Measurements from ENCODE around the gene TMEM82. TPM values are rescaled to one million over a fixed set of nuclear protein-coding genes. Genes with fewer than 3 reads are reported as not detected.

TMEM82 gene
- total RNA-seq, 2 experiments from 2014 or later = not detected

DNA sequence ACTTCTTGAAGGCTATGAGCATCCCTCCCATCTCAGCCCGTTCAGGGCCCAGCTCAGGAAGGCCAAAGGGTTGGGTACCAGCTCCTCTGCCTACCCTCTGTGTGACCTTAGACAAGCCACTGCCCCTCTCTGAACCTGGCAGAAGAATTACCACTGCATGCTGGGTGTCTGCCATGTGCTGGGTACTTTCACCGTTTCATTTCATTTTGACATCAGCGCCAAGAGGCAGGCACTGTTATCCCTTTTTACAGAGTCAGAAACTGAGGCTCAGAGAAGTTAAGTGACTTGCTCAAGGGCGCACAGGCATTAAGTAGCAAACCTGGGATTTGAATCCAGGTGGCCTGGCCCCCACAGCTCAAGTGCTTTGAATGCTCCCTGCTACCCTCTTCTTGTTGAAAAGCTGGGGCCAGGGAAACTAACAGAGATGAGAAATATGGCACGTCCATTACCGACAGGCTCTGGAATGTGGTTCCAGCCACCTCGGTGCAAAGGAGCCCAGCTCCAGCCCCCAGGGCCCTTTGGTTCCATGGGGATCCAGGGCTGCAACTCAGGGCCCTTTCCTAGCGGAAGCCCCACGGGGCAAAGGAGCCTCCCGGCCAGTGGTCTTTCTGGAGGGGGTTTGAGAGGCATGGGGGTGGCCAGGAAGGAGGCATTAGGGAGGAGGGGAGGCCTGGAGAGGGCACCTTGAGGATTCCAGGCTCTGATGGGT is 6.5 kb downstream of the TMEM82 start:
- ChIA-PET POLR2A (interaction anchor here (0.6 kb wide), 1 partner anchor 8 kb away, joined by 3 read pairs; no protein-coding TSS in a partner anchor), CTCF (no interaction called here)
- DNase-seq = no peak
- intact Hi-C loops (cut with DNase I, micrococcal nuclease) = no loop called here
- no peak for ATAC-seq (ENCODE audit: poor library complexity)
- Histone ChIP-seq H3K27me3 (ENCODE audit: control insufficient read depth in 1 of 2, insufficient read depth in 2 of 2, low read length in 2 of 2) (no peaks in the 10 kb centered on the region), H3K27ac (ENCODE audit: low read depth in 1 of 2, low read length in 2 of 2) (no peak overlapping the region), H3K4me1 (ENCODE audit: insufficient read depth, low read length) (no peaks in the 10 kb centered on the region), H3K4me3 (ENCODE audit: low read length) (no peak overlapping the region), H3K36me3 (ENCODE audit: insufficient read depth, low read length) (no peaks in the 10 kb centered on the region), H3K9me3 (ENCODE audit: control insufficient read depth in 1 of 2, insufficient read depth in 1 of 2, low read length in 2 of 2) (no peaks in the 10 kb centered on the region)
- peaks cover 5% of the 10 kb centered on the region for H3K27me3 Mint-ChIP-seq
- no peaks in the 10 kb centered on the region for H3K36me3 Mint-ChIP-seq (ENCODE audit: low read depth)
- H3K4me1 Mint-ChIP-seq (ENCODE audit: low read depth) = no peaks in the 10 kb centered on the region
- H3K27ac Mint-ChIP-seq = no peak overlapping the region
- no peaks in the 10 kb centered on the region for H3K9me3 Mint-ChIP-seq
- H3K4me3 Mint-ChIP-seq = no peak overlapping the region
- no peak for TF ChIP-seq CTCF (IDR thresholded peaks at IDR 0.05)

GRCh38 chr1:15749399-15750291 is 7.3 kb downstream of the TMEM82 start:
- H3K27me3 Mint-ChIP-seq = peaks cover 5% of the 10 kb centered on the region
- Histone ChIP-seq H3K4me3 (ENCODE audit: low read length) (no peak overlapping the region), H3K27me3 (ENCODE audit: control insufficient read depth in 1 of 2, insufficient read depth in 2 of 2, low read length in 2 of 2) (no peaks in the 10 kb centered on the region), H3K4me1 (ENCODE audit: insufficient read depth, low read length) (no peaks in the 10 kb centered on the region), H3K27ac (ENCODE audit: low read depth in 1 of 2, low read length in 2 of 2) (no peak overlapping the region), H3K9me3 (ENCODE audit: control insufficient read depth in 1 of 2, insufficient read depth in 1 of 2, low read length in 2 of 2) (no peaks in the 10 kb centered on the region), H3K36me3 (ENCODE audit: insufficient read depth, low read length) (no peaks in the 10 kb centered on the region)
- no peak for ATAC-seq (ENCODE audit: poor library complexity)
- ChIA-PET CTCF (no interaction called here), POLR2A (no interaction called here)
- no peak for DNase-seq
- H3K4me3 Mint-ChIP-seq = no peak overlapping the region
- intact Hi-C loops (cut with DNase I, micrococcal nuclease) = no loop called here
- H3K9me3 Mint-ChIP-seq = no peaks in the 10 kb centered on the region
- no peak overlapping the region for H3K27ac Mint-ChIP-seq
- H3K4me1 Mint-ChIP-seq (ENCODE audit: low read depth) = no peaks in the 10 kb centered on the region
- no peaks in the 10 kb centered on the region for H3K36me3 Mint-ChIP-seq (ENCODE audit: low read depth)
- TF ChIP-seq CTCF (IDR thresholded peaks at IDR 0.05) = no peak

DNA sequence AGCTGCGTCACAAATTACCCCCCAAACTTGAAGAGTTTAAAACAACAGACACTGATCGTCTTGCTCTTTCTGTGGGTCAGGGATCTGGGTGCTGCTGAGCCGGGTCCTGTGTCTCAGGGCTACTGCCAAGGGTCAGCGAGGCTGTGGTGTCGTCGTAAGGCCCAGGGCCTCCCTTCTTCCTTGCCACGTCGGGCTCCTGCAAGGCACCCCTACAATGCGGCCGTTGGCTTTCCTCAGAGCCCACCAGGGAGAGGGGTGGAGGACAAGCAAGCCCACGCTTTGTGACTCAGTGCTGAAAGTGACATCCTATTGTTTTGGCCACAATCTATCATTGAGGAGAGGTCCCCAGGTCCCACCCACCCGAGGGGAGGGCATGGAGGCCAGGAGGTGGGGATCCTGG is 8.6 kb downstream of the TMEM82 start:
- Histone ChIP-seq H3K9me3 (ENCODE audit: control insufficient read depth in 1 of 2, insufficient read depth in 1 of 2, low read length in 2 of 2) (no peaks in the 10 kb centered on the region), H3K4me3 (ENCODE audit: low read length) (no peak overlapping the region), H3K4me1 (ENCODE audit: insufficient read depth, low read length) (no peaks in the 10 kb centered on the region), H3K27ac (ENCODE audit: low read depth in 1 of 2, low read length in 2 of 2) (no peak overlapping the region), H3K27me3 (ENCODE audit: control insufficient read depth in 1 of 2, insufficient read depth in 2 of 2, low read length in 2 of 2) (peaks cover 0 to 5% of the 10 kb centered on the region in 2 experiments), H3K36me3 (ENCODE audit: insufficient read depth, low read length) (no peaks in the 10 kb centered on the region)
- H3K4me3 Mint-ChIP-seq = no peak overlapping the region
- intact Hi-C loops (cut with DNase I, micrococcal nuclease) = no loop called here
- H3K4me1 Mint-ChIP-seq (ENCODE audit: low read depth) = no peaks in the 10 kb centered on the region
- H3K36me3 Mint-ChIP-seq (ENCODE audit: low read depth) = no peaks in the 10 kb centered on the region
- ATAC-seq (ENCODE audit: poor library complexity) = no peak
- no peak for DNase-seq
- POLR2A ChIA-PET = no interaction called here
- no peaks in the 10 kb centered on the region for H3K9me3 Mint-ChIP-seq
- CTCF ChIA-PET = no interaction called here
- H3K27ac Mint-ChIP-seq = no peak overlapping the region
- no peak for TF ChIP-seq CTCF (IDR thresholded peaks at IDR 0.05)
- peaks cover 14% of the 10 kb centered on the region for H3K27me3 Mint-ChIP-seq

Measured in CD4-positive, alpha-beta T cell (primary cell).